ENCODE results near the gene SBF2.

- TF ChIP-seq CTCF (conservative IDR thresholded peaks at IDR 0.05; ENCODE audit: low read depth, low read length), result no peak
- no peak for TF ChIP-seq EZH2phosphoT487 (IDR thresholded peaks at IDR 0.05; ENCODE audit: borderline replicate concordance, low read length)
- no peak for TF ChIP-seq EZH2 (IDR thresholded peaks at IDR 0.05; ENCODE audit: low read length, unreplicated experiment)
These were observed 221.9 kb downstream of the SBF2 start for GRCh38 chr11:10072142-10072541.
